Caco-2 (cell line): ENCODE results near the gene CLEC4G. TPM values are rescaled to one million over a fixed set of nuclear protein-coding genes. Genes with fewer than 3 reads are reported as not detected.

Experiments used
- BruUV-seq: library from RNA; stranded (reverse); fragments of 400-500 nt; replicated peaks from 2 replicates; lab custom pipeline; 2021; lab: Mats Ljungman, UMichigan
- CTCF ChIA-PET: fragments of 300-600 bp; sonication (Branson Sonifier 250); formaldehyde crosslinking; loops from one replicate; lab custom pipeline; 2022; ENCODE audit warnings: antibody characterized with exemption; lab: Charles Lee
- POLR2A ChIA-PET: fragments of 300-600 bp; sonication (Branson Sonifier 250); formaldehyde crosslinking; loops from one replicate; lab custom pipeline; 2022; ENCODE audit warnings: antibody characterized with exemption; lab: Charles Lee
- DNase-seq, 2 experiments: peaks; one replicate each; pipeline versions ENCODE4 v3.0.0 to v3.0.0-alpha.2; 2020 to 2022
- H3K27me3 ChIP-seq: replicated peaks from 2 replicates; pipeline ENCODE4 v1.6.0; 2011; ENCODE audit warnings: low read length; ENCODE audit not compliant: control insufficient read depth, insufficient read depth
- H3K36me3 ChIP-seq: 2 replicates; pipeline ENCODE4 v1.5.1; 2011; ENCODE audit warnings: low read length; ENCODE audit not compliant: control insufficient read depth, insufficient read depth
- H3K4me1 ChIP-seq: fragments of 250-450 bp; sonication (Bioruptor Pico); 2 replicates; pipeline ENCODE4 v1.5.1; 2020; ENCODE audit warnings: mild to moderate bottlenecking
- H3K4me3 ChIP-seq: 2 replicates; pipeline ENCODE4 v1.5.1; 2011; ENCODE audit warnings: low read depth, mild to moderate bottlenecking, control low read depth, low read length
- H3K9me3 ChIP-seq: fragments of 250-450 bp; sonication (Bioruptor Pico); 2 replicates; pipeline ENCODE4 v1.5.1; 2020; ENCODE audit warnings: mild to moderate bottlenecking, moderate library complexity
- H3K27ac Mint-ChIP-seq: one replicate; pipeline ENCODE4 v1.8.0; 2022; ENCODE audit warnings: mixed read lengths; ENCODE audit not compliant: unreplicated experiment
- H3K27me3 Mint-ChIP-seq: one replicate; pipeline ENCODE4 v1.8.0; 2022; ENCODE audit warnings: mixed read lengths; ENCODE audit not compliant: insufficient read depth, unreplicated experiment
- H3K36me3 Mint-ChIP-seq: one replicate; pipeline ENCODE4 v1.8.0; 2022; ENCODE audit warnings: mild to moderate bottlenecking, mixed read lengths; ENCODE audit not compliant: insufficient read depth, unreplicated experiment
- H3K4me1 Mint-ChIP-seq: one replicate; pipeline ENCODE4 v1.8.0; 2022; ENCODE audit warnings: low read depth, mixed read lengths; ENCODE audit not compliant: unreplicated experiment
- H3K4me3 Mint-ChIP-seq: one replicate; pipeline ENCODE4 v1.8.0; 2022; ENCODE audit warnings: mild to moderate bottlenecking, moderate library complexity, mixed read lengths; ENCODE audit not compliant: unreplicated experiment
- H3K9me3 Mint-ChIP-seq: one replicate; pipeline ENCODE4 v1.8.0; 2022; ENCODE audit warnings: mixed read lengths; ENCODE audit not compliant: unreplicated experiment
- intact Hi-C: fragments of 100-400 bp; cut with micrococcal nuclease; formaldehyde crosslinking; loops from one replicate; pipeline ENCODE4 v1.10.0; 2022; ENCODE audit not compliant: unreplicated experiment
- total RNA-seq: library from RNA; stranded (reverse); gene quantifications from 2 replicates; pipeline ENCODE4 v1.2.3, GENCODE V29; 2022
- TF ChIP-seq, protein P1 (sequence below), 2 experiments: fragments of 200-600 bp in 1 of 2; IDR thresholded peaks; 1 replicate in 1 of 2; 2 replicates in 1 of 2; pipeline versions ENCODE4 v1.5.1 to v1.8.0; 2011 to 2022; ENCODE audit warnings: antibody characterized with exemption in 1 of 2, control low read depth in 1 of 2, inconsistent platforms in 1 of 2, low read depth in 1 of 2, low read length in 1 of 2, mild to moderate bottlenecking in 1 of 2, moderate library complexity in 1 of 2; ENCODE audit not compliant: insufficient read depth in 1 of 2, severe bottlenecking in 1 of 2, unreplicated experiment in 1 of 2

CLEC4G gene
- total RNA-seq, 1 experiment from 2014 or later, result not detected

DNA sequence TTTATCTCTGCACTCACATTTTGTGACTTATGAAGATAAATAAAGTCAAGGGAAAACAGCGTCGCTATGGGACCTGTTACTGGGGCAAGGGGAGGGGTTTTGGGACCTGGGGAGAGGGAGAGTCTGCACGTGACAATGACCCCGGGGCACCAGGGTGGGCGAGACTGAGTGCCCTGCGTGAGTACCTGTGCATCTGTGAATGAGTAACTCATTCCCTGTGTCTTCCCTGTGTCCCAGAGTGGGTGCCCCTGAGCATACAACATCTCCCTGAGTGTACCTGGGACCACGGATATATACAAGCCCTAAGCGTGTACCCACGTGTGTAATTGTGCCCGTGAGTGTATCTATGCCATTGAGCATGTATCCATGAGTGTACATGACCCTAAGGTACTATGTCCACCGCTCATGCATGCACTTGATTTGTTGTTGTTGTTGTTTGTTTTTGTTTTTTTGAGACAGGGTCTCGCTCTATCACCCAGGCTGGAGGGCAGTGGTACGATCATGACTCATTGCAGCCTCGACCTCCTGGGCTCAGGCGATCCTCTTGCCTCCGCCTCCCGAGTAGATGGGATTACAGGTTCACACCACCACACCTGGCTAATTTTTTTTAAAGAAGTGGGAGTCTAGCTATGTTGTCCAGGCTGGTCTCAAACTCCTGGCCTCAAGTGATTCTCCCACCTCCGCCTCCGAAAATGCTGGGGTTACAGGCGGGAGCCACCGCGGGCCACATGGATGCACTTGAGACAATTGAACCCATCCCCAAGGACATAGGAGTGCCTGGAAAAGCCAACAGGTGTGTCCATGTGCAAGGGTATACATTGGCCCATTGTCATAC lies 51.9 kb downstream of the CLEC4G start:
- H3K9me3 Mint-ChIP-seq, result peaks cover under 1% of the 10 kb centered on the region
- peaks cover under 1% of the 10 kb centered on the region for H3K4me1 Mint-ChIP-seq
- Histone ChIP-seq H3K4me1 (peaks cover 10% of the 10 kb centered on the region; the same call in 1 of the 2 replicates), H3K4me3 (peak overlapping the region; percentile 97), H3K9me3 (no peaks in the 10 kb centered on the region), H3K27me3 (no peaks in the 10 kb centered on the region), H3K36me3 (no peaks in the 10 kb centered on the region)
- POLR2A ChIA-PET, result no interaction called here
- BruUV-seq, result no TSS peak
- H3K4me3 Mint-ChIP-seq, result peak overlapping the region; percentile 82
- H3K27ac Mint-ChIP-seq, result no peak overlapping the region
- intact Hi-C loops, result loop anchor here (1.0 kb wide), 3 partner anchors 28 to 119 kb away; no protein-coding TSS in a partner anchor
- peaks cover 5% of the 10 kb centered on the region for H3K36me3 Mint-ChIP-seq
- H3K27me3 Mint-ChIP-seq, result no peaks in the 10 kb centered on the region
- CTCF ChIA-PET, result interaction anchor here (0.6 to 1.7 kb wide), 13 partner anchors 17 to 173 kb away, joined by 3 to 34 read pairs (median 5); partner anchors contain the start of genes CAMSAP3, PET100 and XAB2
- DNase-seq, result no peak
- TF ChIP-seq, protein P1, sequence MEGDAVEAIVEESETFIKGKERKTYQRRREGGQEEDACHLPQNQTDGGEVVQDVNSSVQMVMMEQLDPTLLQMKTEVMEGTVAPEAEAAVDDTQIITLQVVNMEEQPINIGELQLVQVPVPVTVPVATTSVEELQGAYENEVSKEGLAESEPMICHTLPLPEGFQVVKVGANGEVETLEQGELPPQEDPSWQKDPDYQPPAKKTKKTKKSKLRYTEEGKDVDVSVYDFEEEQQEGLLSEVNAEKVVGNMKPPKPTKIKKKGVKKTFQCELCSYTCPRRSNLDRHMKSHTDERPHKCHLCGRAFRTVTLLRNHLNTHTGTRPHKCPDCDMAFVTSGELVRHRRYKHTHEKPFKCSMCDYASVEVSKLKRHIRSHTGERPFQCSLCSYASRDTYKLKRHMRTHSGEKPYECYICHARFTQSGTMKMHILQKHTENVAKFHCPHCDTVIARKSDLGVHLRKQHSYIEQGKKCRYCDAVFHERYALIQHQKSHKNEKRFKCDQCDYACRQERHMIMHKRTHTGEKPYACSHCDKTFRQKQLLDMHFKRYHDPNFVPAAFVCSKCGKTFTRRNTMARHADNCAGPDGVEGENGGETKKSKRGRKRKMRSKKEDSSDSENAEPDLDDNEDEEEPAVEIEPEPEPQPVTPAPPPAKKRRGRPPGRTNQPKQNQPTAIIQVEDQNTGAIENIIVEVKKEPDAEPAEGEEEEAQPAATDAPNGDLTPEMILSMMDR (IDR thresholded peaks at IDR 0.05; ENCODE audit: insufficient read depth in 1 of 2, low read depth in 1 of 2, low read length in 1 of 2, severe bottlenecking in 1 of 2, unreplicated experiment in 1 of 2), result no peak

DNA sequence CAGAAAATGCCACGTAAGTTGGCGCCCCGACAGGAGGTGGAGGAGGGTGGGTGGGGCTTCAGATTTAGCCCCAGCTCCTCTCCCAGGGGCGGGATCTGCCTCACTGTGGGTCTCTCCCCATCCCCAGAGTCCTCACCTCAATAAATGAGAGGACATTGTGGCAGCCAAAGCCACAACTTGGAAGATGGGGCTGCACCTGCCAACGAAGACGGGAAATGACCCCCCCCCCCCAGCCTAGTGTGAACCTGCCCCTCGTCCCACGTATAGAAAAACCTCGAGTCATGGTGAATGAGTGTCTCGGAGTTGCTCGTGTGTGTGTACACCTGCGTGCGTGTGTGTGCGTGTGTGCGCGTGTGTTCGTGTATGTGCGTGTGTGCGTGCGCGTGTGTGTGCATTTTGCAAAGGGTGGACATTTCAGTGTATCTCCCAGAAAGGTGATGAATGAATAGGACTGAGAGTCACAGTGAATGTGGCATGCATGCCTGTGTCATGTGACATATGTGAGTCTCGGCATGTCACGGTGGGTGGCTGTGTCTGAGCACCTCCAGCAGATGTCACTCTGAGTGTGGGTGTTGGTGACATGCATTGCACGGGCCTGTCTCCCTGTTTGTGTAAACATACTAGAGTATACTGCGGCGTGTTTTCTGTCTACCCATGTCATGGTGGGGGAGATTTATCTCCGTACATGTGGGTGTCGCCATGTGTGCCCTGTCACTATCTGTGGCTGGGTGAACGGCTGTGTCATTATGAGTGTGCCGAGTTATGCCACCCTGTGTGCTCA lies 52.7 kb downstream of the CLEC4G start:
- peaks cover 6% of the 10 kb centered on the region for H3K36me3 Mint-ChIP-seq
- no peak overlapping the region for H3K27ac Mint-ChIP-seq
- no peak overlapping the region for H3K4me3 ChIP-seq
- H3K27me3 ChIP-seq, result no peaks in the 10 kb centered on the region
- DNase-seq, result peak; percentile 54 to 64
- TF ChIP-seq, protein P1 (IDR thresholded peaks at IDR 0.05; ENCODE audit: insufficient read depth in 1 of 2, low read depth in 1 of 2, low read length in 1 of 2, severe bottlenecking in 1 of 2, unreplicated experiment in 1 of 2), result peak; percentile 12 to 34
- no peaks in the 10 kb centered on the region for H3K36me3 ChIP-seq
- H3K27me3 Mint-ChIP-seq, result peaks cover 3% of the 10 kb centered on the region
- H3K4me1 Mint-ChIP-seq, result no peaks in the 10 kb centered on the region
- no TSS peak for BruUV-seq
- intact Hi-C loops, result no loop called here
- H3K4me1 ChIP-seq, result peaks cover 10% of the 10 kb centered on the region; the same call in 1 of the 2 replicates
- H3K9me3 ChIP-seq, result no peaks in the 10 kb centered on the region
- H3K9me3 Mint-ChIP-seq, result peaks cover 9% of the 10 kb centered on the region
- ChIA-PET CTCF (interaction anchor here (0.7 kb wide), 1 partner anchor 190 kb away, joined by 4 read pairs; no protein-coding TSS in a partner anchor), POLR2A (no interaction called here)
- H3K4me3 Mint-ChIP-seq, result peak overlapping the region; percentile 82

Other genes starting within 250 kb of the CLEC4G start
- 3.9 TPM in 2 replicates for gene PEX11G, start 243.1 kb downstream of the CLEC4G start, total RNA-seq
- gene ZNF358, start 216.0 kb downstream of the CLEC4G start, total RNA-seq, result 29.4 TPM in 2 replicates
- 16.1 and 16.2 TPM in 2 replicates for gene MCOLN1, start 209.5 kb downstream of the CLEC4G start, total RNA-seq
- gene PNPLA6, start 196.4 kb downstream of the CLEC4G start, total RNA-seq, result 67.6 and 79.2 TPM in 2 replicates
- 60.5 and 61.6 TPM in 2 replicates for gene CAMSAP3, start 136.2 kb downstream of the CLEC4G start, total RNA-seq
- 44.7 and 47.9 TPM in 2 replicates for gene XAB2, start 102.6 kb downstream of the CLEC4G start, total RNA-seq
- 138 and 139 TPM in 2 replicates for gene PET100, start 102.3 kb downstream of the CLEC4G start, total RNA-seq
- gene PCP2, start 98.4 kb downstream of the CLEC4G start, total RNA-seq, result 0.88 and 1.9 TPM in 2 replicates
- gene STXBP2, start 95.0 kb downstream of the CLEC4G start, total RNA-seq, result 113 and 125 TPM in 2 replicates
- not detected in 2 replicates for gene RETN, start 63.1 kb downstream of the CLEC4G start, total RNA-seq
- gene MCEMP1, start 55.0 kb downstream of the CLEC4G start, total RNA-seq, result not detected in 2 replicates
- gene TRAPPC5, start 51.3 kb downstream of the CLEC4G start, total RNA-seq, result 80.3 and 83.4 TPM in 2 replicates
- gene FCER2, start 30.0 kb downstream of the CLEC4G start, total RNA-seq, result not detected in 2 replicates
- not detected in 2 replicates for gene CD209, start 15.4 kb upstream of the CLEC4G start, total RNA-seq
- not detected in 2 replicates for gene CLEC4M, start 31.1 kb upstream of the CLEC4G start, total RNA-seq
- gene EVI5L, start 98.1 kb upstream of the CLEC4G start, total RNA-seq, result 6.5 and 9.8 TPM in 2 replicates
- gene PRR36, start 142.3 kb upstream of the CLEC4G start, total RNA-seq, result 3.7 and 4.4 TPM in 2 replicates
- gene LRRC8E, start 156.4 kb upstream of the CLEC4G start, total RNA-seq, result 6.5 and 6.7 TPM in 2 replicates
- gene MAP2K7, start 171.8 kb upstream of the CLEC4G start, total RNA-seq, result 37.4 and 42.6 TPM in 2 replicates
- gene TGFBR3L, start 182.7 kb upstream of the CLEC4G start, total RNA-seq, result 9.8 and 10.8 TPM in 2 replicates
- gene SNAPC2, start 188.2 kb upstream of the CLEC4G start, total RNA-seq, result 8.8 and 10.4 TPM in 2 replicates
- gene CTXN1, start 194.0 kb upstream of the CLEC4G start, total RNA-seq, result 7.4 and 9.1 TPM in 2 replicates
- gene TIMM44, start 211.6 kb upstream of the CLEC4G start, total RNA-seq, result 129 and 146 TPM in 2 replicates